GM18909 (cell line): ENCODE results near the gene ATP1B2.
A peak's percentile ranks its signal among the peaks of the same experiment; 100 is the strongest.
"Not testable (repeated sequence)": the region's sequence is repeated elsewhere in the genome, so short reads cannot be mapped to it uniquely, and the experiment has no call there.

Experiments
- ATAC-seq: cut with Tn5 transposase; IDR thresholded peaks from one replicate; pipeline ENCODE4 v1.9.1; 2021; ENCODE audit warnings: mild to moderate bottlenecking; ENCODE audit not compliant: unreplicated experiment, poor library complexity

The ATP1B2 gene, protein sequence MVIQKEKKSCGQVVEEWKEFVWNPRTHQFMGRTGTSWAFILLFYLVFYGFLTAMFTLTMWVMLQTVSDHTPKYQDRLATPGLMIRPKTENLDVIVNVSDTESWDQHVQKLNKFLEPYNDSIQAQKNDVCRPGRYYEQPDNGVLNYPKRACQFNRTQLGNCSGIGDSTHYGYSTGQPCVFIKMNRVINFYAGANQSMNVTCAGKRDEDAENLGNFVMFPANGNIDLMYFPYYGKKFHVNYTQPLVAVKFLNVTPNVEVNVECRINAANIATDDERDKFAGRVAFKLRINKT

DNA sequence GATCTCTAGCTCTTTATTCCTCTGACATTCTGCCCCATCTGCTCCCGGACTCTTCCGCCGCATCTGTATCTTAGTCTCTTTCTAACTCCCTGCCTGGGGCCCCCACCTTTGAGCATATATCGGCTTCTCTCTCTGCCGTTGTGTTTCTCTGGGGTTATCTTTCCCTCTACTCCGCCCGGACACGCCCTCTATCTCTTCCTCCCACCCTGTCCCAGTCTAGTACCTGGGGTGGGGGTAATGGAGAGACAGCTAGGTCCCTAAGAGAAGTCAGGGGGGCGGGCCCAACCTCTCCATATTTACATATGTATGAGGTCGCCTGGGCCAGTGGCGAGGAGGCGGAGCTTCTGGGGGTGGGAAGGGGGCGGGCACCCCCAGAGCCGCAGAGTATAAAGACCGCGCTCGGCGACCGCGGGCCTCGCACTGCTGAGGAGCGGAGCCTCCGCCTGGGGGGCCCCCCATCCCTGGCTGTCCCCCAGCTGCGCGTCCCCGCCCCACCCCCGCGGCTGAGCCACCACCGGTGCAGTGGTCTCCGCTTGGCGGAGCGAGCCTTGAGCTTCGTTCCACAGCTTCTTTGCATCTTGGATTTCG, at the start of gene ATP1B2:
ATP1B2 (plus strand) TSS at position 418 of the 588 bp plus-strand sequence. CDS start 593 bp downstream, outside the sequence.
- no peak for ATAC-seq

DNA sequence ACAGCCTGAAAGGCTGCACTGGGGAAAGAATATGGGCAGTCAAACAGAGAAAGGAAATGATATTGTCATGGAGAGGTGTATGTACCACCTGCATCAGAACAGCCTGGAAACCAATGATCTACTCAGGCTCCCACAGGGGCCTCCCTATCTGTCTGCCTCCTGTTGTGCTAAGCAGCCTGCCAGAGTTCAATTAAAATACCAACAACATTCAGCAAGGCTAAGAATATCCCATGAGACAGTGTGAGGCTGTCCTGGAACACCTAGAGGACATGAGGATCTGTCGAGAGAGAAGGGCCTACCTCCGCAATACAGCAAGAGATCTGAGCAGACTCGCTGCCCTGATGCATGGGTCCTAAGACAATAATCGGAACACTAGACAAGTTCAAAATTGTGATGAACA, 44.4 kb upstream of the ATP1B2 start:
- ATAC-seq: no peak

DNA sequence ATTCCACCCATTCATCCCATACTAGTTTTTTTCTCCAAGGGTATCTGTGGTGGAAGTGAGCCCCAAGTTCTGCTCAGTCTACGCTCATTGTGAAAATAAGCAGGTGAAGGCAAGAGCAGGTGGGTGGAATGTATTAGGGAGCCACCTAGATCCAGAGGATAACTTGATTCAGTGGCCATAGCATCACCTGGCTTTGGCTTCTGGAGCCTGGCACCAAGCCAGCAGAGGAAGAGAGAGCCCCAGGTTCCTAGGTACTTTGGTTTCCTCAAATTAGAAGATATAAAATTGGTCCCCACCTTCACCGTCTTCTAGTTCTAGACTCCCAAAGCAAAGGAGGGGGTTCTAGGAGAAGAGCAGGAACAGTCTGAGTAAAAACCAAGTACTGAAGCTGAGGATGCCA, 40.1 kb upstream of the ATP1B2 start:
- no peak for ATAC-seq

GRCh38 chr17:7611635-7612293, 39.0 kb upstream of the ATP1B2 start:
- ATAC-seq: no peak

- no peak for ATAC-seq
These were observed 38.5 kb upstream of the ATP1B2 start for GRCh38 chr17:7612294-7612640.

DNA sequence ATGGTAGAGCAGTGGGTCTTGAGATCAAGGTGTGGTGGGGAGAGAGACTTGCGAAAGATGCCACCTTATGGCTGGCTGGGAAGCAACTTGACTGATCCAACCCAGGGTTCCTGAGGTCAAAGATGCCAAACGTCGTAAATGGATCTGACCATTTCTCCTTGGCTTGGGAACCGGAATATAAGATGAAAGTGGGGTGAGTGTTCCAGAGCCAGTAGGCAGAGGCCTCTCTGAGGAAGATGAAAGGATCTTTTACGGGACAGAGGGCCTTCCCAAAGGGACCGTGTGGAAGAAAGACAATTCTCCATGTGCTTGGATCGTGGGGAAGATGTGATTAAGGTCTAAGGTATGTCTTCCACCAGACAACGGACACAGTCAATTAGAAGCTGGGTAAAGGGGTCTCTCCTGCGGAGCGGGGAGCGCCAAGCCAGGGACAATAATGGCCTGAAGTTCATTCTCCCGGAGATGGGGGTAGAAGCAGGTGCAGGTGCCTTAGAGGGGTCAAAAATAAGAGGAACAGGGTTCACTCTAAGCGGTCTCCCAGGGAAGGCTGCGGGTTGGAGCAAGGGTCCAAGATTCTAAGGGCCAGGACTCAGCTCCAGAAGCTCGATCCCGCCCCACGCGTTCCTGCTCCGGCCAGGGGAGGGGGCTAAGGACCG, 36.8 kb upstream of the ATP1B2 start:
- ATAC-seq: no peak

GRCh38 chr17:7614425-7615264, 36.1 kb upstream of the ATP1B2 start, which contains the start of gene FXR2:
Gene FXR2, minus strand, starts transcription at chr17:7614897. Its CDS starts 365 bp downstream, at chr17:7614532.
- ATAC-seq: peak; percentile 89

DNA sequence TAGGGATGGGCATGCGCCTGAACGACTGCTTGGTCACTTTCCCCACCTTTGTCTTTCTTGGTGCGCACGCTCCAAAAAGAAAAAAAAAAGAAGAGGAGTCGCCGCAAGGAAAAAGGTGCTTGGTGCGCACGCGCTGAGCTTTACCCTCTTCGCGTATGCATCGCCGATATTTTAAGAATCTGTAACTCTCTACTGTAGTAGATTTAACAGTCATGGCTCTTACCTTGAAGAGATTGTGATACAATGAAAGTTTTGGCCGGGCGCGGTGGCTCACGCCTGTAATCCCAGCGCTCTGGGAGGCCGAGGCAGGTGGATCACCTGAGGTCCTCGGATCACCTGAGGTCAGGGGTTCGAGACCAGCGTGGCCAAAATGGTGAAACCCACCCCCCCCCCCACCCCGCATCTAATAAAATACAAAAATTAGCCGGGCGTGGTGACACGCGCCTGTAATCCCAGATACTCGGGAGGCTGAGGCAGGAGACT, 35.4 kb upstream of the ATP1B2 start:
- no peak for ATAC-seq

DNA sequence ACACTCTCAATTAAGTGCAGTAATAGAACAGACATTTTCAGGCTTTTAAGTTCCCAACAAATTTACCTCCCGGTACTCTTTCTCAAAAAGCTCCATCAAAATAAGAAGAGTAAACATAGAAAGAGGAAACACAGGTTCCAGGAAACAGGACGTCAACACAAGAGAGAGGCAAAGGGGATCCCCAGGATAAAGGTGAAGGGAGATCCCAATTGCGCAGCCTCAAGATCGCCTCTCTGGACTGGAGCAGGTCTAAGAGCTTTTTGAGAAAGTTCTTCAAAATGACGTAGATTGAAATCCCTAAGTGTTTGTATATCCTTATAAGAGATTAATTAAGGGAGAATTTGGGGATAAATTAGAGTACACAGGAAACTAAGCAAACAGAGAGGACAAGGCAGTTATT, 32.1 kb upstream of the ATP1B2 start:
- ATAC-seq: no peak

DNA sequence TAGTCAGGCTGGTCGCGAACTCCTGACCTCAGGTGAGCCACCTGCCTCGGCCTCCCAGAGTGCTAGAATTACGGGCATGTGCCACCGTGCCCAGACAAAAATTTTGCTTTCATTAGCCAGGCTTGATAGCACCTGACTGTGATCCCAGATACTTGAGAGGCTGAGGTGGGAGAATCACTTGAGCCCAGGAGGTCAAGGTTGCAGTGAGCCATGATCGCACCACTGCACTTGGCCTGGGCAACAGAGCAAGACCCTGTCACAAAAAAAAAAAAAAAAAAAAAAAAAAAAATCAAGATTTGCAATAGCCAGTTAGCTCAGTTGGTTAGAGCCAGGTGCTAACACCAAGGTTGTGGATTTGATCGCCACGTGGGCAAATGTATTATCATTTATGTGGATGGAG, 29.9 kb upstream of the ATP1B2 start:
- no peak for ATAC-seq

DNA sequence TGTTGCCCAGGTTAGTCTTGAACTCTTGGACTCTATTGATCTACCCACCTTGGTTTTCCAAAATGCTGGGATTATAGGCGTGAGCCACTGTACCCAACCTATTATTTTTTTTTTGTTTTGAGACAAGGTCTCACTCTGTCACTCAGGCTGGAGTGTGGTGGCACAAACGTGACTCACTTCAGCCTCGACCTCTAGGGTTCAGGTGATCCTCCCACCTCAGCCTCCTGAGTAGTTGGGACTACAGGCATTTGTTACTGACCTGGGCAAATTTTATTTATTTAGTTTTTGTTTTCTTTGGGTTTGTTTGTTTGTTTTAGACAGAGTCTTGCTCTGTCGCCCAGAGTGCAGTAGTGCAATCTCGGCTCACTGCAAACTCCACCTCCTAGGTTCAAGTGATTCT, 27.1 kb upstream of the ATP1B2 start:
- ATAC-seq: no peak

DNA sequence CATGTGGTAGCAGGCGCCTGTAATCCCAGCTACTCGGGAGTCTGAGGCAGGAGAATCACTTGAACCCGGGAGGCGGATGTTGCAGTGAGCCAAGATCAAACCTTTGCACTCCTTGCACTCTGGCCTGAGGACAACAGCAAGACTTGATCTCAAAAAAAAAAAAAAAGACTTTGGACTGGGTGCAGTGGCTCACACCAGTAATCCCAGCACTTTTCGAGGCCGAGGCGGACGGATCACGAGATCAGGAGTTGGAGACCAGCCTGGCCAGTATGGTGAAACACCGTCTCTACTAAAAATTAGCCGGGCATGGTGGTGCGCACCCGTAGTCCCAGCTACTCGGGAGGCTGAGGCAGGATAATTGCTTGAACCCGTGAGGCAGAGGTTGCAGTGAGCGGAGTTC, 25.0 kb upstream of the ATP1B2 start:
- ATAC-seq: not testable (repeated sequence)

DNA sequence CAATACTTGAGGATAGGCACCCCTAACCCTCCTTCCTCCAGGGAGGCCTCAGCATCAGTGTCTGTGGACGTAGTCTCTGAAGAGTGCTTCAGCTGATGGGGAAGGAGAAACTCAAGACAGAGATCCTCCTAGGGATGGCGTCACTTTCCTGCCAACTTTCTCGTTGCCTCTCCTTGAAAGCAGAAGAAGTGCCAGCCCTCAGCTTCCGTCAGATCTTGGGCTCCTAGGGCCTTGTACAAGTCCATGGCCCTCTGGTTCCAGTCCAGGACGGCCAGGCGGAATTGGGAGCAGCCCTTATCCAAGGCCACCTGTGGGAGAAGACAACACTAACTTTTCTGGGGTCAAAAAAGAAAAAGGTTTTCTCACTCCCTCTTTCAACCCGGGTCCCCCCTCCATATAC, 24.4 kb upstream of the ATP1B2 start:
- ATAC-seq: no peak

GRCh38 chr17:7626956-7627249, 23.8 kb upstream of the ATP1B2 start:
- ATAC-seq: peak; percentile 4

GRCh38 chr17:7627250-7628121, 23.2 kb upstream of the ATP1B2 start, which contains the start of gene SAT2:
Gene SAT2, minus strand, starts transcription at chr17:7627821. Its CDS starts 186 bp downstream, at chr17:7627635.
- ATAC-seq: peak; percentile 87

- no peak for ATAC-seq
These were observed 20.7 kb upstream of the ATP1B2 start, which contains the start of gene SHBG for GRCh38 chr17:7629939-7630571. Gene SHBG, plus strand, starts transcription at chr17:7630135. Its CDS starts 38 bp downstream, at chr17:7630173.

DNA sequence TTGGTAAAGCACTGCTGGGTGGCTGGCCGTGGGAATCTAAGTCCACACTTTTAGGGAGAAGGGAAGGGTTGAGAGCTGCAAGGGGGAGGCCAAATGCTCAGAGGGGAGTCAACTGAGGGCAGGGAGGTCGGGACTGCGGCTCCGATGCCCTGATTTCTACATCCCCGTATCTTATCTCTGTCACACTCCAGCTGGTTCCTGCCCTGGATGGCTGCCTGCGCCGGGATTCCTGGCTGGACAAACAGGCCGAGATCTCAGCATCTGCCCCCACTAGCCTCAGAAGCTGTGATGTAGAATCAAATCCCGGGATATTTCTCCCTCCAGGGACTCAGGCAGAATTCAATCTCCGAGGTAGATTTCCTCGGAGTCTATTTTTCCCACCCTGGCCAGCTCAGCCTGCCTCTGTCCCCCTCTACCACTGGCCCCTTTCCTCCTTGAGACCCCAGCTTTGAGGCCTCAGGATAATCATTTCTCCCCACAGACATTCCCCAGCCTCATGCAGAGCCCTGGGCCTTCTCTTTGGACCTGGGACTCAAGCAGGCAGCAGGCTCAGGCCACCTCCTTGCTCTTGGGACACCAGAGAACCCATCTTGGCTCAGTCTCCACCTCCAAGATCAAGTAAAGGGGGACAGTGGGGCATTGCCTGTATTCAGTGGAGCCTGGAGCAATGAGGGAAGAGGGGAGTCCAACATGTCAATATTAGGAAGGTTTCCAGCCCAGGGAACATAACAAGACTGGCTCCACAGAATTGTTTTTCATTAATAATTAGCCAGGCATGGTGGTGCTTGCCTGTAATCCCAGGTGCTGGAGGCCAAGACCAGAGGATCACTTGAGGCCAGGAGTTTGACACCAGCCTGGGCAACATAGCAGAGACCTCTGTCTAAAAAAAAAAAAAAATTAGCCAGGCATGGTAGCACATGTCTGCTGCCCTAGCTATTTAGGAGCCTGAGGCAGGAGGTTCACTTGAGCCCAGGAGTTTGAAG, 19.0 kb upstream of the ATP1B2 start:
- no peak for ATAC-seq

- no peak for ATAC-seq
These were observed 18.2 kb upstream of the ATP1B2 start for GRCh38 chr17:7632492-7632894.
